SK-N-SH (cell line): ENCODE data around the gene KMT2A. TPM values are rescaled to one million over a fixed set of nuclear protein-coding genes. Genes with fewer than 3 reads are reported as not detected.

Source experiments
- CTCF ChIA-PET: fragments of 300-600, 350-600 bp; formaldehyde crosslinking; extraction: SDS; loops from one replicate; lab custom pipeline; 2021; lab: Yijun Ruan, JAX
- POLR2A ChIA-PET: fragments of 350-600 bp; sonication (Branson Sonifier 250); formaldehyde crosslinking; extraction: SDS; loops from one replicate; lab custom pipeline; 2020; ENCODE audit warnings: antibody characterized with exemption, inconsistent platforms; lab: Yijun Ruan, JAX
- DNase-seq: peaks from one replicate; pipeline ENCODE4 v3.0.0; 2012
- H2AFZ ChIP-seq: fragments of 200-600 bp; sonication (generic); 2 replicates; pipeline ENCODE4 v1.8.1; 2016; ENCODE audit warnings: antibody characterized with exemption, mild to moderate bottlenecking, low read depth
- H3F3A ChIP-seq: fragments of 200-600 bp; sonication (generic); replicated peaks from 2 replicates; pipeline ENCODE3; 2016; ENCODE audit warnings: antibody characterized with exemption, mild to moderate bottlenecking; ENCODE audit not compliant: insufficient read depth
- H3K27ac ChIP-seq, 2 experiments: fragments of 200-500 bp in 1 of 2; fragments of 200-600 bp in 1 of 2; sonication (Bioruptor generic) in 1 of 2; sonication (generic), shearing (Covaris generic) in 1 of 2; 2 replicates each; pipeline versions ENCODE4 v1.5.1 to v1.6.1; 2014 to 2016; ENCODE audit warnings: low read depth in 2 of 2, inconsistent platforms in 1 of 2, low read length in 1 of 2, mild to moderate bottlenecking in 1 of 2, mixed read lengths in 1 of 2
- H3K27me3 ChIP-seq: fragments of 200-600 bp; sonication (generic), shearing (Covaris generic); 2 replicates; pipeline ENCODE4 v1.6.1; 2016; ENCODE audit warnings: mixed run types; ENCODE audit not compliant: insufficient read depth
- H3K36me3 ChIP-seq, 2 experiments: fragments of 200-500 bp in 1 of 2; fragments of 200-600 bp in 1 of 2; sonication (Bioruptor generic) in 1 of 2; sonication (generic) in 1 of 2; replicated peaks in 1 of 2; 2 replicates each; pipeline versions ENCODE3 to v1.5.1; 2014 to 2016; ENCODE audit warnings: low read length in 1 of 2, mild to moderate bottlenecking in 1 of 2; ENCODE audit not compliant: insufficient read depth in 2 of 2, control insufficient read depth in 1 of 2
- H3K4me1 ChIP-seq, 2 experiments: fragments of 200-500 bp in 1 of 2; fragments of 200-600 bp in 1 of 2; sonication (Bioruptor generic) in 1 of 2; sonication (generic), shearing (Covaris generic) in 1 of 2; 2 replicates each; pipeline versions ENCODE4 v1.5.1 to v1.6.1; 2014 to 2016; ENCODE audit warnings: low read depth in 1 of 2, low read length in 1 of 2, mixed run types in 1 of 2; ENCODE audit not compliant: insufficient read depth in 2 of 2, control insufficient read depth in 1 of 2
- H3K4me2 ChIP-seq: fragments of 200-600 bp; sonication (generic), shearing (Covaris generic); 2 replicates; pipeline ENCODE4 v1.6.1; 2017; ENCODE audit warnings: mixed run types
- H3K4me3 ChIP-seq, 2 experiments: fragments of 200-500 bp in 1 of 2; fragments of 200-600 bp in 1 of 2; sonication (Bioruptor generic) in 1 of 2; sonication (generic), shearing (Covaris generic) in 1 of 2; 2 replicates each; pipeline versions ENCODE4 v1.5.1 to v1.8.1; 2014 to 2016; ENCODE audit warnings: low read depth in 2 of 2, inconsistent platforms in 1 of 2, low read length in 1 of 2, mild to moderate bottlenecking in 1 of 2, mixed read lengths in 1 of 2, moderate library complexity in 1 of 2
- H3K79me2 ChIP-seq: fragments of 200-600 bp; sonication (generic); 2 replicates; pipeline ENCODE4 v1.8.1; 2017; ENCODE audit warnings: mild to moderate bottlenecking; ENCODE audit not compliant: insufficient read depth
- H3K9ac ChIP-seq: fragments of 200-600 bp; sonication (generic); 2 replicates; pipeline ENCODE4 v1.6.1; 2017; ENCODE audit warnings: mixed run types
- H3K9me2 ChIP-seq: fragments of 200-600 bp; sonication (generic); 2 replicates; pipeline ENCODE4 v1.6.1; 2017; ENCODE audit warnings: mixed run types
- H3K9me3 ChIP-seq: fragments of 200-600 bp; sonication (generic); 2 replicates; pipeline ENCODE4 v1.6.1; 2017; ENCODE audit warnings: mixed run types, mild to moderate bottlenecking, moderate library complexity
- H4K20me1 ChIP-seq: fragments of 200-600 bp; sonication (generic); 2 replicates; pipeline ENCODE4 v1.6.1; 2017; ENCODE audit warnings: mild to moderate bottlenecking, mixed run types; ENCODE audit not compliant: insufficient read depth
- EP300 ChIP-seq, 2 experiments: IDR thresholded peaks; 2 replicates each; pipeline versions ENCODE4 v1.4.0 to v1.6.1; 2012; ENCODE audit warnings: borderline replicate concordance in 1 of 2, low read depth in 1 of 2, low read length in 1 of 2
- RAD21 ChIP-seq: IDR thresholded peaks from 2 replicates; pipeline ENCODE4 v1.6.1; 2012; ENCODE audit warnings: mild to moderate bottlenecking, low read length
- SIN3A ChIP-seq: IDR thresholded peaks from 2 replicates; pipeline ENCODE4 v1.6.1; 2012; ENCODE audit warnings: low read depth, mild to moderate bottlenecking, low read length, moderate library complexity, borderline replicate concordance
- TAF1 ChIP-seq: IDR thresholded peaks from 2 replicates; pipeline ENCODE4 v1.6.1; 2012; ENCODE audit warnings: low read depth, mild to moderate bottlenecking, low read length, moderate library complexity, borderline replicate concordance
- WGBS: methylation state at CpG from one replicate; pipeline ENCODE4 v1.1.6; 2017; ENCODE audit warnings: low lambda C conversion rate; 5-methylcytosine and 5-hydroxymethylcytosine counted together
- polyA plus RNA-seq, 3 experiments: library from polyadenylated mRNA; depleted of rRNA; stranded (reverse); fragments of >200 nt; gene quantifications; 2 replicates each; pipeline ENCODE4 v1.2.3, GENCODE V29; 2012
- TF ChIP-seq, protein P1 (sequence below): IDR thresholded peaks from 2 replicates; pipeline ENCODE4 v1.6.1; 2012; ENCODE audit warnings: mild to moderate bottlenecking, low read depth, low read length, moderate library complexity
- TF ChIP-seq, protein P2 (sequence below): IDR thresholded peaks from 2 replicates; pipeline ENCODE4 v1.4.0; 2012; ENCODE audit warnings: low read depth, borderline replicate concordance

Gene KMT2A
- polyA plus RNA-seq, 1 of the 3 experiments (the other 2 are of a cell fraction): 15.7 TPM

DNA sequence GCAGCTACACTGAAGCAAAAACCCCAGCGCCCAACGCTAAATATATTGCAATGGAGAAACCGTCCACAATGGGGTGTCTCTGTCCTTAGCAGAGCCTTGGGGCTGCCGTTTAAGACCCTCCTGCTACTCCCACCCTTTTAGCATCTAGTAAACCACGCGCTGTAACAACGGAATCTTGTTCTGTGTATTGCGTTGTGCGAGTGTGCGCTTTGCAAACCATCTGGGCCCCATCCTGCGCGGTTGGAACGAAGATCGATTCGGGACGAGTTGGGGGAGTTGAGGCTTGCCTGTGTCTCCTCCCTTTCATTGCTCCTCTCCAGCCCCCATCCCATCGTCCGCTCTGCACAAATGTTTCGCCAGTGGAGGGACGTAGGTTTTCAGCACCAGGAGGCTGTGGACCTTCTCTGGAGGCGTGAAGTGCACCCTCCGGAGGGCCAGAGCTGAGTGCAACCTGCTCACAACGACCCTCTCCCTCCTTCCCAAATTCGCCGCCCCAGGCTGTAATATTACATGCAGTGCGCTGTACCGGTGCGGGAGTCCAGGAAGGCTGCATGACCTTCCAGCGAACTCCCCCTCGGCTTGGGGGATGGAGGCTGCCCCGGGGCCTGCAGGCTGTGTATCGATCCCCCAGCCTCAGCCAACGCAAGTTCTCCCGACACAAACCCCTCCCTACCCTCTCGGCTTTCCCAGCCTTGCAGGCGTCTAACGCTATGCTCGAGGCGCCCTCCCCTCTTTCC is 1.6 kb upstream of the KMT2A start:
- Histone ChIP-seq H2AFZ (peak overlapping the region; percentile 92), H4K20me1 (peaks cover 23% of the 10 kb centered on the region), H3K27ac (peak overlapping the region; percentile 80 to 99), H3K36me3 (peaks cover 2 to 7% of the 10 kb centered on the region in 2 experiments), H3K4me3 (peak overlapping the region; percentile 68 to 77), H3K9me2 (no peaks in the 10 kb centered on the region), H3K79me2 (peaks cover 32% of the 10 kb centered on the region), H3K9me3 (no peaks in the 10 kb centered on the region), H3K4me1 (peaks cover 15 to 28% of the 10 kb centered on the region in 2 experiments; a peak in 3 of 4 replicates), H3K27me3 (no peaks in the 10 kb centered on the region), H3F3A (peaks cover 28% of the 10 kb centered on the region), H3K4me2 (peak overlapping the region; percentile 98), H3K9ac (peak overlapping the region; percentile 63; the same call in 1 of the 2 replicates)
- TF ChIP-seq SIN3A (0 out of 2 replicates have a peak, but pooled peaks have one; percentile 25), EP300 (IDR thresholded peaks at IDR 0.05; ENCODE audit: borderline replicate concordance in 1 of 2, low read depth in 1 of 2, low read length in 1 of 2) (no peak), TAF1 (peak; percentile 29; the same call in 1 of the 2 replicates), RAD21 (peak; percentile 19; the same call in 1 of the 2 replicates)
- TF ChIP-seq, protein P1, sequence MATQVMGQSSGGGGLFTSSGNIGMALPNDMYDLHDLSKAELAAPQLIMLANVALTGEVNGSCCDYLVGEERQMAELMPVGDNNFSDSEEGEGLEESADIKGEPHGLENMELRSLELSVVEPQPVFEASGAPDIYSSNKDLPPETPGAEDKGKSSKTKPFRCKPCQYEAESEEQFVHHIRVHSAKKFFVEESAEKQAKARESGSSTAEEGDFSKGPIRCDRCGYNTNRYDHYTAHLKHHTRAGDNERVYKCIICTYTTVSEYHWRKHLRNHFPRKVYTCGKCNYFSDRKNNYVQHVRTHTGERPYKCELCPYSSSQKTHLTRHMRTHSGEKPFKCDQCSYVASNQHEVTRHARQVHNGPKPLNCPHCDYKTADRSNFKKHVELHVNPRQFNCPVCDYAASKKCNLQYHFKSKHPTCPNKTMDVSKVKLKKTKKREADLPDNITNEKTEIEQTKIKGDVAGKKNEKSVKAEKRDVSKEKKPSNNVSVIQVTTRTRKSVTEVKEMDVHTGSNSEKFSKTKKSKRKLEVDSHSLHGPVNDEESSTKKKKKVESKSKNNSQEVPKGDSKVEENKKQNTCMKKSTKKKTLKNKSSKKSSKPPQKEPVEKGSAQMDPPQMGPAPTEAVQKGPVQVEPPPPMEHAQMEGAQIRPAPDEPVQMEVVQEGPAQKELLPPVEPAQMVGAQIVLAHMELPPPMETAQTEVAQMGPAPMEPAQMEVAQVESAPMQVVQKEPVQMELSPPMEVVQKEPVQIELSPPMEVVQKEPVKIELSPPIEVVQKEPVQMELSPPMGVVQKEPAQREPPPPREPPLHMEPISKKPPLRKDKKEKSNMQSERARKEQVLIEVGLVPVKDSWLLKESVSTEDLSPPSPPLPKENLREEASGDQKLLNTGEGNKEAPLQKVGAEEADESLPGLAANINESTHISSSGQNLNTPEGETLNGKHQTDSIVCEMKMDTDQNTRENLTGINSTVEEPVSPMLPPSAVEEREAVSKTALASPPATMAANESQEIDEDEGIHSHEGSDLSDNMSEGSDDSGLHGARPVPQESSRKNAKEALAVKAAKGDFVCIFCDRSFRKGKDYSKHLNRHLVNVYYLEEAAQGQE: peak; percentile 94
- TF ChIP-seq, protein P2, sequence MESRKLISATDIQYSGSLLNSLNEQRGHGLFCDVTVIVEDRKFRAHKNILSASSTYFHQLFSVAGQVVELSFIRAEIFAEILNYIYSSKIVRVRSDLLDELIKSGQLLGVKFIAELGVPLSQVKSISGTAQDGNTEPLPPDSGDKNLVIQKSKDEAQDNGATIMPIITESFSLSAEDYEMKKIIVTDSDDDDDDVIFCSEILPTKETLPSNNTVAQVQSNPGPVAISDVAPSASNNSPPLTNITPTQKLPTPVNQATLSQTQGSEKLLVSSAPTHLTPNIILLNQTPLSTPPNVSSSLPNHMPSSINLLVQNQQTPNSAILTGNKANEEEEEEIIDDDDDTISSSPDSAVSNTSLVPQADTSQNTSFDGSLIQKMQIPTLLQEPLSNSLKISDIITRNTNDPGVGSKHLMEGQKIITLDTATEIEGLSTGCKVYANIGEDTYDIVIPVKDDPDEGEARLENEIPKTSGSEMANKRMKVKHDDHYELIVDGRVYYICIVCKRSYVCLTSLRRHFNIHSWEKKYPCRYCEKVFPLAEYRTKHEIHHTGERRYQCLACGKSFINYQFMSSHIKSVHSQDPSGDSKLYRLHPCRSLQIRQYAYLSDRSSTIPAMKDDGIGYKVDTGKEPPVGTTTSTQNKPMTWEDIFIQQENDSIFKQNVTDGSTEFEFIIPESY: no peak
- CTCF ChIA-PET: interaction anchor here (0.6 to 1.6 kb wide), 5 partner anchors 11 to 1128 kb away, joined by 3 to 4 read pairs (median 3); no protein-coding TSS in a partner anchor
- no peak for DNase-seq
- 3% methylated on average over 29 of the region's 39 CpGs for WGBS
- POLR2A ChIA-PET: interaction anchor here (0.6 to 1.6 kb wide), 5 partner anchors 9 to 34 kb away, joined by 3 to 4 read pairs (median 4); partner anchors contain the start of gene ATP5MG
